Ovary (tissue), 3 donors: ENCODE measurements around the gene OR8G5.

ENCODE experiments used
- CTCF ChIP-seq, 3 donors: fragments of 450-650 bp in 2 of 3; fragments of 200-600 bp in 1 of 3; IDR thresholded peaks; one replicate each; pipeline versions ENCODE4 v1.5.1 to v1.8.0; 2016 to 2022; ENCODE audit warnings: antibody characterized with exemption in 3 of 3, mild to moderate bottlenecking in 1 of 3
- EP300 ChIP-seq: sonication (generic); formaldehyde crosslinking; IDR thresholded peaks from one replicate; pipeline ENCODE4 v1.6.1; 2017; ENCODE audit warnings: antibody characterized with exemption
- donor health status: DM: no; HTN: no; CAD: no.

GRCh38 chr11:124313849-124314248, 57.7 kb downstream of the OR8G5 start, which contains the start of gene OR8D1:
- TF ChIP-seq CTCF (IDR thresholded peaks at IDR 0.05) (no peak), EP300 (no peak)
